Ovary (tissue), 9 donors: ENCODE measurements around the gene SH3GL3. TPM values are rescaled to one million over a fixed set of nuclear protein-coding genes. Genes with fewer than 3 reads are reported as not detected.

Source experiments
- DNase-seq, 5 donors: peaks; one replicate each; pipeline ENCODE4 v3.0.0-alpha.2; 2019 to 2020
- H3K27ac ChIP-seq, 2 donors: fragments of 200-600 bp; one replicate each; pipeline versions ENCODE4 v1.5.1 to v1.8.0; 2019 to 2022
- H3K27me3 ChIP-seq: fragments of 200-600 bp; one replicate; pipeline ENCODE4 v1.8.0; 2022
- H3K36me3 ChIP-seq: fragments of 200-600 bp; sonication (generic); one replicate; pipeline ENCODE4 v1.5.1; 2019
- H3K4me1 ChIP-seq: one replicate; pipeline ENCODE4 v1.8.1; 2013; ENCODE audit warnings: mild to moderate bottlenecking, moderate library complexity; ENCODE audit not compliant: insufficient read depth
- H3K4me3 ChIP-seq: fragments of 200-600 bp; sonication (generic); one replicate; pipeline ENCODE4 v1.5.1; 2017
- H3K9me3 ChIP-seq, 2 donors: fragments of 200-600 bp in 1 of 2; sonication (generic) in 1 of 2; one replicate each; pipeline versions ENCODE4 v1.5.1 to v1.8.1; 2013 to 2019; ENCODE audit warnings: mild to moderate bottlenecking in 1 of 2, moderate library complexity in 1 of 2
- CTCF ChIP-seq, 3 donors: fragments of 450-650 bp in 2 of 3; fragments of 200-600 bp in 1 of 3; IDR thresholded peaks; one replicate each; pipeline versions ENCODE4 v1.5.1 to v1.8.0; 2016 to 2022; ENCODE audit warnings: antibody characterized with exemption in 3 of 3, mild to moderate bottlenecking in 1 of 3
- EP300 ChIP-seq: sonication (generic); formaldehyde crosslinking; IDR thresholded peaks from one replicate; pipeline ENCODE4 v1.6.1; 2017; ENCODE audit warnings: antibody characterized with exemption
- POLR2A ChIP-seq: fragments of 450-650 bp; IDR thresholded peaks from one replicate; pipeline ENCODE4 v1.6.1; 2017; ENCODE audit warnings: antibody characterized with exemption, mild to moderate bottlenecking, moderate library complexity
- WGBS, 3 donors: extraction: QIAGEN DNeasy Blood & Tissue Kit in 1 of 3; methylation state at CpG; one replicate each; pipeline versions ENCODE4 v1.1.5 to v1.1.7; 2013 to 2017; 5-methylcytosine and 5-hydroxymethylcytosine counted together
- intact Hi-C, 4 donors: fragments of 100-400 bp; cut with DNase I; formaldehyde crosslinking; loops; one replicate each; pipeline versions ENCODE4 v1.11.0 to v1.15.1; 2022 to 2023
- polyA plus RNA-seq, 2 donors: library from polyadenylated mRNA; stranded (reverse); fragments of 200-250 nt in 1 of 2; fragments of 350-450 nt in 1 of 2; fragmentation: Illumina TruSeq in 1 of 2; extraction: RNeasy Lipid Tissue Mini Kit (QIAGEN cat#74804) in 1 of 2; gene quantifications; one replicate each; pipeline ENCODE4 v1.2.3, GENCODE V29; 2013 to 2014
- total RNA-seq, 7 donors: library from RNA; depleted of rRNA in 2 of 7; stranded (reverse); fragments of >200 nt in 2 of 7; fragmentation: NEBNext Ultra II Directional in 3 of 7; extraction: Animal tissue kit (Norgen Biotek cat#: 25700) in 3 of 7; gene quantifications; one replicate each; pipeline versions ENCODE4 v1.1.0 to v1.2.4, GENCODE V29; 2016 to 2023
- donor health status: DM: no; HTN: no; CAD: no; lungs with moderate emphysema.
- donor health status: DM: no; HTN: no; CAD: no.
- donor health status: Bipolar disorder and iron deficiency.
- donor health status: DM: yes; HTN: yes; CAD: no.
- donor health status: DM: no; HTN: no; CAD: no.
- donor health status: DM: yes; HTN: yes; CAD: no.

The SH3GL3 gene
- total and polyA plus RNA-seq, 9 donors = 0.25 to 4.9 (median 0.55) TPM; not detected in 1

DNA sequence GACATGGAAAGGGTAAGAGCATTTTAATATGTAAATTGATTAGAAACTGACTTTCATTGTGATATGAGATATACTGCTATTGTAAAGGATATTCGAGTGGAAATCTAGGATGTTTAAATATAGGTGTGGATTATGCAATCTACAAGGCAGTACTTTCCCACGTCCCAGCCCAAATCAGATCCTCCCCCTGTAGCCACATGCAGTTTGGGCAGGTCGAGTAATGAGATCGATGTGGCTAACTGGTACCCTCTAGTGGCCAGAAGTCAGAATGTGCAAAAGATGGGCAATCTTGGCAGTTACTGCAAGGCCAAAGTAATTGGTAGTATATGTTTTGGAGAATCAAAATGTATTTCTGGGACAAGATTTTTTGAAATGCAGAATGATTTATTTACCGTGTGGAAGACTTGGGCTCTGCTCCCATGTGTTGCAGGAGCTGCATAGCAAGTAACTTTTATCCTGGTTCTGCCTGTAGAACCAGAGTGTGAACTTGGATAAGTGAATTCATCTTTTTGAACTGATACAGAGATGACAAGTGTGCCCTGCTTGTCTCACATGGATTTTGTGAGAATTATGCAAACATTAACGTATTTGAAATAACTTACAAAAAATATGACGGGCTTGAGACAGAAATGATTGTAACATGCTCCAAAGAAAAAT lies 112.3 kb downstream of the SH3GL3 start:
- no peaks in the 10 kb centered on the region for H3K9me3 ChIP-seq
- DNase-seq = peak in 3 of 5 donors; percentile 28 to 46 (median 32)
- TF ChIP-seq EP300 = no peak
- TF ChIP-seq CTCF (IDR thresholded peaks at IDR 0.05) = peak; percentile 41 to 49 (median 48)
- no peak for TF ChIP-seq POLR2A
- H3K27ac ChIP-seq = no peak overlapping the region
- intact Hi-C loops = loop anchor here in 2 of 4 donors (10.0 kb wide), 1 partner anchor 115 kb away; the partner anchor contains the start of gene SH3GL3 (in 2 of the 2)
- H3K27me3 ChIP-seq = no peaks in the 10 kb centered on the region
- no peak overlapping the region for H3K4me3 ChIP-seq
- WGBS, 3 donors = 5 to 6% (median 6%) methylated on average over 7 of the region's 7 CpGs
- no peaks in the 10 kb centered on the region for H3K36me3 ChIP-seq
- no peaks in the 10 kb centered on the region for H3K4me1 ChIP-seq

- intact Hi-C loops = loop anchor here in 1 of 4 donors (10.0 kb wide), 1 partner anchor 473 kb away; no protein-coding TSS in a partner anchor
- H3K9me3 ChIP-seq = no peaks in the 10 kb centered on the region
- DNase-seq = no peak
- TF ChIP-seq POLR2A (no peak), CTCF (IDR thresholded peaks at IDR 0.05) (no peak), EP300 (no peak)
- H3K27me3 ChIP-seq = no peaks in the 10 kb centered on the region
- no peak overlapping the region for H3K27ac ChIP-seq
- no peaks in the 10 kb centered on the region for H3K4me1 ChIP-seq
- H3K36me3 ChIP-seq = no peaks in the 10 kb centered on the region
- no peak overlapping the region for H3K4me3 ChIP-seq
These were observed 114.5 kb downstream of the SH3GL3 start for GRCh38 chr15:83561661-83562060.

- 55 to 58% (median 55%) methylated on average over 3 of the region's 3 CpGs for WGBS, 3 donors
- DNase-seq = no peak
- no peak overlapping the region for H3K4me3 ChIP-seq
- no peak for TF ChIP-seq POLR2A
- no peak for TF ChIP-seq CTCF (IDR thresholded peaks at IDR 0.05)
- TF ChIP-seq EP300 = no peak
- no peaks in the 10 kb centered on the region for H3K4me1 ChIP-seq
- H3K9me3 ChIP-seq = no peaks in the 10 kb centered on the region
- intact Hi-C loops = loop anchor here in 1 of 4 donors (10.0 kb wide), 1 partner anchor 470 kb away; no protein-coding TSS in a partner anchor
- H3K36me3 ChIP-seq = no peaks in the 10 kb centered on the region
- no peak overlapping the region for H3K27ac ChIP-seq
- no peaks in the 10 kb centered on the region for H3K27me3 ChIP-seq
These were observed 118.0 kb downstream of the SH3GL3 start for GRCh38 chr15:83565138-83565537.

DNA sequence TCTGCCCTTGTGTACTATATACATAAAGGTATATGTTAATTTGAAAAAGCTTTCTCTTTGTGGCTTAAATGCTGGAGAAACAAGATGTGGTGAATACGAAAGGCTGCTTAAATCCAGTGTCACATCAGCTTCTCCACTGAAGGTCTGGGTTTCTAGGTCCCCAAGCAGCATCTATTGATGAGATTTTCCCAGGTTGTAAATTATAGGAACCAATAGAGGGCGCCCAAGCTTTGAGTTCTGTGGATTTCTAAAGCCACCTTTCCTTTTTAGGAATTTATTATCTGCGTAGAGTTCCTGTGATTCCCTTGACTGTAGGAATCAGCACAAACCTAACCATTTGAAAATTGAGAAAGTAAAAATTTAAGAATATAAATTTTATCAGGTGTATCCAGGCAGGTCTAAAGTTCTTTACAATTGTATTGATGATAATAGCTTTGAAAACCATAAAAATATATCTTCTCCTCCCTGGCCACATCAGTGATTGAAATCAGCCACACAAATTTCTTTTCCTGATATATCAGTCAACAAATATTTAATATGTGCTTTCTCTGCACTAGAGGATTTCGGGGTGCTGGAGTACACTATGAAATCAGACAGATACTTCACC lies 118.5 kb downstream of the SH3GL3 start:
- 28 to 35% (median 31%) methylated on average over 4 of the region's 4 CpGs for WGBS, 3 donors
- Histone ChIP-seq H3K27me3 (no peaks in the 10 kb centered on the region), H3K36me3 (no peaks in the 10 kb centered on the region), H3K4me3 (no peak overlapping the region), H3K9me3 (no peaks in the 10 kb centered on the region), H3K27ac (no peak overlapping the region), H3K4me1 (no peaks in the 10 kb centered on the region)
- no peak for DNase-seq
- TF ChIP-seq EP300 = no peak
- TF ChIP-seq CTCF (IDR thresholded peaks at IDR 0.05) = peak; percentile 21 to 47 (median 24)
- intact Hi-C loops = loop anchor here in 1 of 4 donors (10.0 kb wide), 1 partner anchor 469 kb away; no protein-coding TSS in a partner anchor
